HCT116 (cell line): ENCODE data around the gene EIF4E1B.

ENCODE experiments used
- EZH2 ChIP-seq: fragments of 200-600 bp; sonication (generic); IDR thresholded peaks from 2 replicates; pipeline ENCODE4 v1.6.1; 2017; ENCODE audit warnings: antibody characterized with exemption, mixed run types
- JUND ChIP-seq: IDR thresholded peaks from 2 replicates; pipeline ENCODE4 v1.6.1; 2012
- POLR2A ChIP-seq: IDR thresholded peaks from 2 replicates; pipeline ENCODE4 v1.7.0; 2011; ENCODE audit warnings: borderline replicate concordance; ENCODE audit not compliant: insufficient read depth, insufficient read length; ENCODE audit errors: extremely low read depth
- ZNF274 ChIP-seq: fragments of 200-500 bp; sonication (Bioruptor generic); IDR thresholded peaks from 2 replicates; pipeline ENCODE4 v1.6.1; 2014; ENCODE audit warnings: mild to moderate bottlenecking, low read depth, low read length, inconsistent platforms
- TF ChIP-seq, protein P1 (sequence below), 3 experiments: fragments of 200-600 bp in 1 of 3; sonication (generic) in 1 of 3; IDR thresholded peaks in 2 of 3; conservative IDR thresholded peaks in 1 of 3; 2 replicates each; pipeline ENCODE4 v1.5.1; 2012 to 2017; ENCODE audit warnings: low read depth in 2 of 3, low read length in 2 of 3, antibody characterized with exemption in 1 of 3, borderline replicate concordance in 1 of 3, control low read depth in 1 of 3, mild to moderate bottlenecking in 1 of 3, mixed read lengths in 1 of 3, mixed run types in 1 of 3, moderate library complexity in 1 of 3; ENCODE audit not compliant: insufficient read depth in 1 of 3
- TF ChIP-seq, protein P2 (sequence below): IDR thresholded peaks from 2 replicates; pipeline ENCODE4 v1.6.1; 2012; ENCODE audit warnings: low read depth

DNA sequence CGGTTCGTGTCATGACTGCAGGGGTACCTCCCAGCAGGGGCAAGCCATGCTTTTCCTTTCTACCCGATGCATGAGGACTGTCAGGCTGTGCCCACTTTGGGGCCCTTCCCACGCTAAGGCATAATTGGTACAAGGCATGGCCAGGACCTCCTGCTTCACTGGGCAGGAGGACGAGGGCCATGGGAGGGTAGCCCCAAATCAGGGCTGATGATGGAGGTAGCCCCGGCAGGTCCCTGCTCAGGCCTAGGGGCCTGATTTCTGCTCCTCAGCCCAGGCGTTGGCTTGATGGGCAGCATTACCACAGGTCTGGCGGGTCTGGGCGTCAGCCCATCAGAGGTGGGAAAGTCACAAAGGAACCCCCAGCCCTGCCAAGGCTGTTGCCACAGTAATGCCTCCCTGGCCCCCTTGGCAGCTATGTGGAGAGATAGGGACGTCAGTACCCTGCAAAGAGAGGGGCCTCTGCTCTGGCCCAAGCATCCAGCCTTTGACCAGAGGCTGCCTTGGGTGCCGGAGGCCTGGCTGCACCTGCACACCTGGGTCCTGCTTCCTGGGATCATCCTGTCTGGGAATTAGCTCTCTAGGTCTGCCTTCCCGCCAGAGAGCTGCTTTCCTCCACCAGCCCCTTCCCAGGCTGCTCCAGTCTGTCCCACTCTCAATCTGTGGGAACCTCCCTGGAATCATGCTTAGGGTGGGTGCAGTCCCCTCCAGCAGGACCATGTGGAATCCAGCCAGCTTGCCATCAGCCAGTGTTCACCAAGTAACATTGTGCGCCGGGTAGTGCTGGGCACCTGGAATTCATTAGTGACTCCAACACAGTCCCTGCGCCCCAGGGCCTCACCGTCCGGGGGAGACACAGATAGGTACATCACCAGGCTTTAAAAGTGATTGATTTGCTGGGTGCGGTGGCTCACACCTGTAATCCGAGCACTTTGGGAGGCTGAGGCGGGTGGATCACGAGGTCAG is 32.2 kb downstream of the EIF4E1B start:
- TF ChIP-seq, protein P1, sequence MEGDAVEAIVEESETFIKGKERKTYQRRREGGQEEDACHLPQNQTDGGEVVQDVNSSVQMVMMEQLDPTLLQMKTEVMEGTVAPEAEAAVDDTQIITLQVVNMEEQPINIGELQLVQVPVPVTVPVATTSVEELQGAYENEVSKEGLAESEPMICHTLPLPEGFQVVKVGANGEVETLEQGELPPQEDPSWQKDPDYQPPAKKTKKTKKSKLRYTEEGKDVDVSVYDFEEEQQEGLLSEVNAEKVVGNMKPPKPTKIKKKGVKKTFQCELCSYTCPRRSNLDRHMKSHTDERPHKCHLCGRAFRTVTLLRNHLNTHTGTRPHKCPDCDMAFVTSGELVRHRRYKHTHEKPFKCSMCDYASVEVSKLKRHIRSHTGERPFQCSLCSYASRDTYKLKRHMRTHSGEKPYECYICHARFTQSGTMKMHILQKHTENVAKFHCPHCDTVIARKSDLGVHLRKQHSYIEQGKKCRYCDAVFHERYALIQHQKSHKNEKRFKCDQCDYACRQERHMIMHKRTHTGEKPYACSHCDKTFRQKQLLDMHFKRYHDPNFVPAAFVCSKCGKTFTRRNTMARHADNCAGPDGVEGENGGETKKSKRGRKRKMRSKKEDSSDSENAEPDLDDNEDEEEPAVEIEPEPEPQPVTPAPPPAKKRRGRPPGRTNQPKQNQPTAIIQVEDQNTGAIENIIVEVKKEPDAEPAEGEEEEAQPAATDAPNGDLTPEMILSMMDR (IDR thresholded peaks at IDR 0.05 in 2 of 3, conservative IDR thresholded peaks at IDR 0.05 in 1 of 3; ENCODE audit: borderline replicate concordance in 1 of 3, insufficient read depth in 1 of 3, low read depth in 2 of 3, low read length in 2 of 3), result no peak
- TF ChIP-seq ZNF274 (no peak), EZH2 (no peak), JUND (no peak), POLR2A (no peak)
- TF ChIP-seq, protein P2, sequence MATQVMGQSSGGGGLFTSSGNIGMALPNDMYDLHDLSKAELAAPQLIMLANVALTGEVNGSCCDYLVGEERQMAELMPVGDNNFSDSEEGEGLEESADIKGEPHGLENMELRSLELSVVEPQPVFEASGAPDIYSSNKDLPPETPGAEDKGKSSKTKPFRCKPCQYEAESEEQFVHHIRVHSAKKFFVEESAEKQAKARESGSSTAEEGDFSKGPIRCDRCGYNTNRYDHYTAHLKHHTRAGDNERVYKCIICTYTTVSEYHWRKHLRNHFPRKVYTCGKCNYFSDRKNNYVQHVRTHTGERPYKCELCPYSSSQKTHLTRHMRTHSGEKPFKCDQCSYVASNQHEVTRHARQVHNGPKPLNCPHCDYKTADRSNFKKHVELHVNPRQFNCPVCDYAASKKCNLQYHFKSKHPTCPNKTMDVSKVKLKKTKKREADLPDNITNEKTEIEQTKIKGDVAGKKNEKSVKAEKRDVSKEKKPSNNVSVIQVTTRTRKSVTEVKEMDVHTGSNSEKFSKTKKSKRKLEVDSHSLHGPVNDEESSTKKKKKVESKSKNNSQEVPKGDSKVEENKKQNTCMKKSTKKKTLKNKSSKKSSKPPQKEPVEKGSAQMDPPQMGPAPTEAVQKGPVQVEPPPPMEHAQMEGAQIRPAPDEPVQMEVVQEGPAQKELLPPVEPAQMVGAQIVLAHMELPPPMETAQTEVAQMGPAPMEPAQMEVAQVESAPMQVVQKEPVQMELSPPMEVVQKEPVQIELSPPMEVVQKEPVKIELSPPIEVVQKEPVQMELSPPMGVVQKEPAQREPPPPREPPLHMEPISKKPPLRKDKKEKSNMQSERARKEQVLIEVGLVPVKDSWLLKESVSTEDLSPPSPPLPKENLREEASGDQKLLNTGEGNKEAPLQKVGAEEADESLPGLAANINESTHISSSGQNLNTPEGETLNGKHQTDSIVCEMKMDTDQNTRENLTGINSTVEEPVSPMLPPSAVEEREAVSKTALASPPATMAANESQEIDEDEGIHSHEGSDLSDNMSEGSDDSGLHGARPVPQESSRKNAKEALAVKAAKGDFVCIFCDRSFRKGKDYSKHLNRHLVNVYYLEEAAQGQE, result no peak
